B cell (primary cell): ENCODE results near the gene FCER1G. TPM values are rescaled to one million over a fixed set of nuclear protein-coding genes. Genes with fewer than 3 reads are reported as not detected.

Source experiments
- ATAC-seq: fragments of 200-7000 bp; cut with Tn5 transposase; one replicate; pipeline ENCODE4 v1.10.0; 2021; ENCODE audit warnings: low read depth, mild to moderate bottlenecking, moderate number of reproducible peaks, moderate library complexity
- CTCF ChIA-PET: fragments of 350-600 bp; sonication (Branson Sonifier 250); formaldehyde crosslinking; loops from one replicate; lab custom pipeline; 2021; ENCODE audit warnings: antibody characterized with exemption, inconsistent platforms; lab: Charles Lee
- POLR2A ChIA-PET: fragments of 350-600 bp; sonication (Branson Sonifier 250); formaldehyde crosslinking; loops from one replicate; lab custom pipeline; 2021; ENCODE audit warnings: antibody characterized with exemption; lab: Charles Lee
- DNase-seq: peaks from one replicate; pipeline ENCODE4 v3.0.0; 2013
- H2AFZ ChIP-seq: 2 replicates; pipeline ENCODE4 v1.6.1; 2012; ENCODE audit warnings: mild to moderate bottlenecking, low read depth, low read length; ENCODE audit not compliant: insufficient read depth, poor library complexity, severe bottlenecking
- H3K27ac ChIP-seq, 2 donors: 1 replicate in 1 of 2; 2 replicates in 1 of 2; pipeline ENCODE4 v1.5.1; 2012 to 2013; ENCODE audit warnings: low read length in 2 of 2, mild to moderate bottlenecking in 2 of 2, moderate library complexity in 1 of 2
- H3K27me3 ChIP-seq, 4 experiments: fragments of 200-600 bp in 1 of 4; sonication (generic) in 1 of 4; replicated peaks in 1 of 4; 1 replicate in 2 of 4; 2 replicates in 2 of 4; pipeline versions ENCODE4 v1.6.1 to v1.7.0; 2013 to 2016; ENCODE audit warnings: low read length in 3 of 4, mild to moderate bottlenecking in 2 of 4, mixed read lengths in 1 of 4, moderate library complexity in 1 of 4; ENCODE audit not compliant: insufficient read depth in 4 of 4, control insufficient read depth in 3 of 4; ENCODE audit errors: control extremely low read depth in 1 of 4
- H3K36me3 ChIP-seq, 2 experiments: replicated peaks in 1 of 2; 1 replicate in 1 of 2; 2 replicates in 1 of 2; pipeline versions ENCODE4 v1.6.1 to v1.7.1; 2013; ENCODE audit warnings: low read length in 1 of 2; ENCODE audit not compliant: insufficient read depth in 2 of 2, control insufficient read depth in 1 of 2; ENCODE audit errors: control extremely low read depth in 1 of 2, extremely low read depth in 1 of 2
- H3K4me1 ChIP-seq, 2 donors: fragments of 200-600 bp in 1 of 2; sonication (generic) in 1 of 2; 1 replicate in 1 of 2; 2 replicates in 1 of 2; pipeline versions ENCODE4 v1.5.1 to v1.6.1; 2013 to 2017; ENCODE audit warnings: low read length in 2 of 2; ENCODE audit not compliant: control insufficient read depth in 2 of 2, insufficient read depth in 2 of 2
- H3K4me2 ChIP-seq: replicated peaks from 2 replicates; pipeline ENCODE3; 2012; ENCODE audit warnings: mild to moderate bottlenecking, low read depth, low read length; ENCODE audit not compliant: poor library complexity, severe bottlenecking
- H3K4me3 ChIP-seq, 5 experiments: fragments of 200-600 bp in 1 of 5; sonication (generic) in 1 of 5; 1 replicate in 3 of 5; 2 replicates in 2 of 5; pipeline versions ENCODE4 v1.5.1 to v1.7.0; 2011 to 2016; ENCODE audit warnings: low read length in 4 of 5, mild to moderate bottlenecking in 4 of 5, low read depth in 2 of 5, control low read depth in 1 of 5, moderate library complexity in 1 of 5; ENCODE audit not compliant: insufficient read depth in 1 of 5; ENCODE audit errors: control extremely low read depth in 1 of 5, extremely low read depth in 1 of 5
- H3K79me2 ChIP-seq: fragments of 200-600 bp; sonication (generic); one replicate; pipeline ENCODE4 v1.6.0; 2016; ENCODE audit warnings: low read length; ENCODE audit not compliant: control insufficient read depth, insufficient read depth
- H3K9ac ChIP-seq: fragments of 200-600 bp; sonication (generic); 2 replicates; pipeline ENCODE4 v1.6.1; 2017; ENCODE audit warnings: mild to moderate bottlenecking, low read length, moderate library complexity
- H3K9me3 ChIP-seq, 3 donors: one replicate each; pipeline versions ENCODE4 v1.6.1 to v1.7.1; 2013; ENCODE audit warnings: low read length in 2 of 3; ENCODE audit not compliant: control insufficient read depth in 2 of 3, insufficient read depth in 1 of 3; ENCODE audit errors: control extremely low read depth in 1 of 3
- H4K20me1 ChIP-seq: 2 replicates; pipeline ENCODE4 v1.6.0; 2012; ENCODE audit warnings: mild to moderate bottlenecking, low read length; ENCODE audit not compliant: insufficient read depth, control insufficient read depth, poor library complexity, severe bottlenecking
- H3K27ac Mint-ChIP-seq: one replicate; pipeline ENCODE4 v1.8.0; 2021; ENCODE audit warnings: mixed read lengths
- H3K27me3 Mint-ChIP-seq: one replicate; pipeline ENCODE4 v1.8.0; 2021; ENCODE audit warnings: mixed read lengths
- H3K4me1 Mint-ChIP-seq: one replicate; pipeline ENCODE4 v1.8.0; 2021; ENCODE audit warnings: mixed read lengths
- H3K4me3 Mint-ChIP-seq: one replicate; pipeline ENCODE4 v1.8.0; 2021; ENCODE audit warnings: mixed read lengths
- H3K9me3 Mint-ChIP-seq: one replicate; pipeline ENCODE4 v1.8.0; 2022; ENCODE audit warnings: mixed read lengths; ENCODE audit not compliant: insufficient read depth
- CTCF ChIP-seq: fragments of 200-600 bp; IDR thresholded peaks from one replicate; pipeline ENCODE4 v1.8.0; 2022; ENCODE audit warnings: antibody characterized with exemption, mild to moderate bottlenecking
- EZH2 ChIP-seq: IDR thresholded peaks from 2 replicates; pipeline ENCODE4 v1.6.1; 2012; ENCODE audit warnings: borderline replicate concordance, low read depth, mild to moderate bottlenecking, moderate library complexity, low read length; ENCODE audit not compliant: insufficient read depth, poor library complexity, severe bottlenecking
- WGBS: methylation state at CpG from one replicate; pipeline ENCODE4 v1.1.5; 2013; ENCODE audit warnings: missing lambda C conversion rate; ENCODE audit not compliant: insufficient coverage; 5-methylcytosine and 5-hydroxymethylcytosine counted together
- intact Hi-C: fragments of 100-400 bp; cut with micrococcal nuclease; formaldehyde crosslinking; loops from one replicate; pipeline ENCODE4 v1.10.0; 2022
- polyA plus RNA-seq: library from polyadenylated mRNA; depleted of rRNA; stranded (reverse); fragments of >200 nt; gene quantifications from 2 replicates; pipeline ENCODE4 v1.2.3, GENCODE V29; 2012
- total RNA-seq, 2 donors: library from RNA; stranded (reverse); fragments of 120-200 nt in 1 of 2; gene quantifications; 1 replicate in 1 of 2; 2 replicates in 1 of 2; pipeline versions ENCODE4 v1.2.3 to v1.2.4, GENCODE V29; 2013 to 2022

Gene FCER1G
- total and polyA plus RNA-seq, 2 donors (not counting 1 experiment from before 2014, with no cell fraction given) = 0.76 to 13.6 TPM

- Histone ChIP-seq H4K20me1 (no peaks in the 10 kb centered on the region), H3K27ac (no peak overlapping the region), H3K9me3 (no peaks in the 10 kb centered on the region), H3K4me2 (no peak overlapping the region), H3K4me1 (peaks cover 4% of the 10 kb centered on the region in 2 donors), H3K79me2 (no peaks in the 10 kb centered on the region), H3K9ac (no peak overlapping the region), H3K27me3 (peaks cover 0 to 8% (median 3%) of the 10 kb centered on the region in 4 experiments), H3K36me3 (no peaks in the 10 kb centered on the region), H3K4me3 (no peak overlapping the region), H2AFZ (no peak overlapping the region)
- no peak for TF ChIP-seq CTCF
- TF ChIP-seq EZH2 = no peak
- DNase-seq (no peak), ATAC-seq (no peak)
- Mint-ChIP-seq H3K4me3 (no peak overlapping the region), H3K27ac (no peak overlapping the region), H3K9me3 (no peaks in the 10 kb centered on the region), H3K27me3 (peaks cover 15% of the 10 kb centered on the region), H3K4me1 (peaks cover 10% of the 10 kb centered on the region)
- CTCF ChIA-PET = no interaction called here
- WGBS = 10% methylated on average over 3 of the region's 3 CpGs
- intact Hi-C loops = no loop called here
- POLR2A ChIA-PET = no interaction called here
These were observed 52.2 kb downstream of the FCER1G start for GRCh38 chr1:161267321-161267720.

Other genes starting within 250 kb of the FCER1G start
- gene F11R, start 194.1 kb upstream of the FCER1G start, total RNA-seq = 12.8 and 16.4 TPM in 2 replicates
- gene F11R, start 194.1 kb upstream of the FCER1G start, polyA plus RNA-seq = 17.3 and 52.4 TPM in 2 replicates
- gene TSTD1, start 176.3 kb upstream of the FCER1G start, total RNA-seq = 85.6 and 94.4 TPM in 2 replicates
- gene TSTD1, start 176.3 kb upstream of the FCER1G start, polyA plus RNA-seq = 242 and 295 TPM in 2 replicates
- gene USF1, start 169.3 kb upstream of the FCER1G start, total RNA-seq = 192 and 196 TPM in 2 replicates
- 249 and 334 TPM in 2 replicates for gene USF1, start 169.3 kb upstream of the FCER1G start, polyA plus RNA-seq
- 146 and 162 TPM in 2 replicates for gene ARHGAP30, start 145.4 kb upstream of the FCER1G start, total RNA-seq
- 95.9 and 122 TPM in 2 replicates for gene ARHGAP30, start 145.4 kb upstream of the FCER1G start, polyA plus RNA-seq
- gene NECTIN4, start 125.7 kb upstream of the FCER1G start, total RNA-seq = not detected in 2 replicates
- gene NECTIN4, start 125.7 kb upstream of the FCER1G start, polyA plus RNA-seq = not detected in 2 replicates
- 1.6 and 4.2 TPM in 2 replicates for gene KLHDC9, start 116.9 kb upstream of the FCER1G start, total RNA-seq
- gene KLHDC9, start 116.9 kb upstream of the FCER1G start, polyA plus RNA-seq = 2.7 and 3.5 TPM in 2 replicates
- 29.9 and 32.3 TPM in 2 replicates for gene PFDN2, start 97.3 kb upstream of the FCER1G start, total RNA-seq
- gene PFDN2, start 97.3 kb upstream of the FCER1G start, polyA plus RNA-seq = 43.2 and 120 TPM in 2 replicates
- 53.5 and 56.1 TPM in 2 replicates for gene NIT1, start 97.2 kb upstream of the FCER1G start, total RNA-seq
- gene NIT1, start 97.2 kb upstream of the FCER1G start, polyA plus RNA-seq = 45.3 and 61.0 TPM in 2 replicates
- gene DEDD, start 82.6 kb upstream of the FCER1G start, total RNA-seq = 40.8 and 46.0 TPM in 2 replicates
- 35.9 and 38.8 TPM in 2 replicates for gene DEDD, start 82.6 kb upstream of the FCER1G start, polyA plus RNA-seq
- 78.1 and 91.0 TPM in 2 replicates for gene UFC1, start 61.3 kb upstream of the FCER1G start, total RNA-seq
- 128 and 129 TPM in 2 replicates for gene UFC1, start 61.3 kb upstream of the FCER1G start, polyA plus RNA-seq
- 50.2 and 53.3 TPM in 2 replicates for gene USP21, start 55.8 kb upstream of the FCER1G start, total RNA-seq
- gene USP21, start 55.8 kb upstream of the FCER1G start, polyA plus RNA-seq = 75.8 and 81.6 TPM in 2 replicates
- 61.7 and 65.6 TPM in 2 replicates for gene PPOX, start 48.9 kb upstream of the FCER1G start, total RNA-seq
- gene PPOX, start 48.9 kb upstream of the FCER1G start, polyA plus RNA-seq = 73.2 and 82.3 TPM in 2 replicates
- gene B4GALT3, start 37.8 kb upstream of the FCER1G start, total RNA-seq = 37.6 and 42.9 TPM in 2 replicates
- 58.9 and 59.6 TPM in 2 replicates for gene B4GALT3, start 37.8 kb upstream of the FCER1G start, polyA plus RNA-seq
- gene ADAMTS4, start 16.2 kb upstream of the FCER1G start, total RNA-seq = 0.05 TPM in 1 of 2 replicates, not detected in the other
- 0.06 and 0.10 TPM in 2 replicates for gene ADAMTS4, start 16.2 kb upstream of the FCER1G start, polyA plus RNA-seq
- gene NDUFS2, start 12.9 kb upstream of the FCER1G start, total RNA-seq = 80.2 and 82.3 TPM in 2 replicates
- gene NDUFS2, start 12.9 kb upstream of the FCER1G start, polyA plus RNA-seq = 53.9 and 68.7 TPM in 2 replicates
- gene APOA2, start 8.3 kb downstream of the FCER1G start, total RNA-seq = not detected in 2 replicates
- not detected in 2 replicates for gene APOA2, start 8.3 kb downstream of the FCER1G start, polyA plus RNA-seq
- gene TOMM40L, start 10.8 kb downstream of the FCER1G start, total RNA-seq = 9.2 and 9.4 TPM in 2 replicates
- gene TOMM40L, start 10.8 kb downstream of the FCER1G start, polyA plus RNA-seq = 6.5 and 8.0 TPM in 2 replicates
- not detected in 2 replicates for gene NR1I3, start 22.9 kb downstream of the FCER1G start, total RNA-seq
- not detected in 2 replicates for gene NR1I3, start 22.9 kb downstream of the FCER1G start, polyA plus RNA-seq
- 0.22 TPM in 1 of 2 replicates, not detected in the other for gene PCP4L1, start 43.5 kb downstream of the FCER1G start, total RNA-seq
- not detected in 2 replicates for gene PCP4L1, start 43.5 kb downstream of the FCER1G start, polyA plus RNA-seq
- 11.8 and 12.9 TPM in 2 replicates for gene MPZ, start 94.7 kb downstream of the FCER1G start, total RNA-seq
- 4.3 and 5.8 TPM in 2 replicates for gene MPZ, start 94.7 kb downstream of the FCER1G start, polyA plus RNA-seq
- 99.0 and 109 TPM in 2 replicates for gene SDHC, start 99.1 kb downstream of the FCER1G start, total RNA-seq
- gene SDHC, start 99.1 kb downstream of the FCER1G start, polyA plus RNA-seq = 78.3 and 102 TPM in 2 replicates
- not detected in 2 replicates for gene CFAP126, start 152.6 kb downstream of the FCER1G start, total RNA-seq
- gene CFAP126, start 152.6 kb downstream of the FCER1G start, polyA plus RNA-seq = not detected in 2 replicates